Ovary (tissue), 9 donors: Measurements from ENCODE around the gene FHOD3. TPM values are rescaled to one million over a fixed set of nuclear protein-coding genes. Genes with fewer than 3 reads are reported as not detected.
A peak's percentile ranks its signal among the peaks of the same experiment; 100 is the strongest.

ENCODE experiments used
- DNase-seq, 5 donors: peaks; one replicate each; pipeline ENCODE4 v3.0.0-alpha.2; 2019 to 2020
- H3K27ac ChIP-seq, 2 donors: fragments of 200-600 bp; one replicate each; pipeline versions ENCODE4 v1.5.1 to v1.8.0; 2019 to 2022
- H3K27me3 ChIP-seq: fragments of 200-600 bp; one replicate; pipeline ENCODE4 v1.8.0; 2022
- H3K36me3 ChIP-seq: fragments of 200-600 bp; sonication (generic); one replicate; pipeline ENCODE4 v1.5.1; 2019
- H3K4me1 ChIP-seq: one replicate; pipeline ENCODE4 v1.8.1; 2013; ENCODE audit warnings: mild to moderate bottlenecking, moderate library complexity; ENCODE audit not compliant: insufficient read depth
- H3K4me3 ChIP-seq: fragments of 200-600 bp; sonication (generic); one replicate; pipeline ENCODE4 v1.5.1; 2017
- H3K9me3 ChIP-seq, 2 donors: fragments of 200-600 bp in 1 of 2; sonication (generic) in 1 of 2; one replicate each; pipeline versions ENCODE4 v1.5.1 to v1.8.1; 2013 to 2019; ENCODE audit warnings: mild to moderate bottlenecking in 1 of 2, moderate library complexity in 1 of 2
- EP300 ChIP-seq: sonication (generic); formaldehyde crosslinking; IDR thresholded peaks from one replicate; pipeline ENCODE4 v1.6.1; 2017; ENCODE audit warnings: antibody characterized with exemption
- POLR2A ChIP-seq: fragments of 450-650 bp; IDR thresholded peaks from one replicate; pipeline ENCODE4 v1.6.1; 2017; ENCODE audit warnings: antibody characterized with exemption, mild to moderate bottlenecking, moderate library complexity
- WGBS, 3 donors: extraction: QIAGEN DNeasy Blood & Tissue Kit in 1 of 3; methylation state at CpG; one replicate each; pipeline versions ENCODE4 v1.1.5 to v1.1.7; 2013 to 2017; 5-methylcytosine and 5-hydroxymethylcytosine counted together
- intact Hi-C, 4 donors: fragments of 100-400 bp; cut with DNase I; formaldehyde crosslinking; loops; one replicate each; pipeline versions ENCODE4 v1.11.0 to v1.15.1; 2022 to 2023
- polyA plus RNA-seq, 2 donors: library from polyadenylated mRNA; stranded (reverse); fragments of 200-250 nt in 1 of 2; fragments of 350-450 nt in 1 of 2; fragmentation: Illumina TruSeq in 1 of 2; extraction: RNeasy Lipid Tissue Mini Kit (QIAGEN cat#74804) in 1 of 2; gene quantifications; one replicate each; pipeline ENCODE4 v1.2.3, GENCODE V29; 2013 to 2014
- total RNA-seq, 7 donors: library from RNA; depleted of rRNA in 2 of 7; stranded (reverse); fragments of >200 nt in 2 of 7; fragmentation: NEBNext Ultra II Directional in 3 of 7; extraction: Animal tissue kit (Norgen Biotek cat#: 25700) in 3 of 7; gene quantifications; one replicate each; pipeline versions ENCODE4 v1.1.0 to v1.2.4, GENCODE V29; 2016 to 2023
- TF ChIP-seq, protein P1 (sequence below), 3 donors: fragments of 450-650 bp in 2 of 3; fragments of 200-600 bp in 1 of 3; IDR thresholded peaks; one replicate each; pipeline versions ENCODE4 v1.5.1 to v1.8.0; 2016 to 2022; ENCODE audit warnings: antibody characterized with exemption in 3 of 3, mild to moderate bottlenecking in 1 of 3
- donor health status: DM: no; HTN: no; CAD: no; lungs with moderate emphysema.
- donor health status: DM: no; HTN: no; CAD: no.
- donor health status: Bipolar disorder and iron deficiency.
- donor health status: DM: yes; HTN: yes; CAD: no.
- donor health status: DM: no; HTN: no; CAD: no.
- donor health status: DM: yes; HTN: yes; CAD: no.

The FHOD3 gene
- total and polyA plus RNA-seq, 9 donors = 3.5 to 62.5 (median 11.0) TPM

DNA sequence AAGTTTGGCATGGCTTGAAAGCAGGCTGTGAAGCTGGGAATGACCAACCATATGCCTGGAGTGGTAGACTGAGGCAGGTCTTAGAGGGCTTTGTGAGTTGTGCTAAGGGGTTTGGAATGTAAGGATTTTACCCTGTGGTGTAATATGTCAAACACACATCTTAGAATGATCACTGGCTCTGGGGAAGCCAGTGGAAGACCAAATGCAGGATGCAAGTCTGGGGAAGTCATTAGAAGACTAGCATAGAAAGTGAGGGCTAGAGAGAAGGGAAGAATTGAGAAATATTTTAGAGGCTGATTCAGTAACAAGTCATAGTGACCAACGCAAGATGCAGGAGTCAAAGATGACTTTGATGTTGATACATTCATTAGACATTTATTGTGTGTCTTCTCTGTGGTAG, 3.5 kb upstream of the FHOD3 start:
- H3K36me3 ChIP-seq = no peaks in the 10 kb centered on the region
- DNase-seq = no peak
- intact Hi-C loops = loop anchor here in 3 of 4 donors (10.0 kb wide), 6 partner anchors 151 to 521 kb away; no protein-coding TSS in a partner anchor
- no peaks in the 10 kb centered on the region for H3K9me3 ChIP-seq
- no peaks in the 10 kb centered on the region for H3K27me3 ChIP-seq
- H3K27ac ChIP-seq = no peak overlapping the region
- no peaks in the 10 kb centered on the region for H3K4me1 ChIP-seq
- 69 to 77% (median 74%) methylated on average over 1 of the region's 1 CpG for WGBS, 3 donors
- no peak overlapping the region for H3K4me3 ChIP-seq
- TF ChIP-seq, protein P1, sequence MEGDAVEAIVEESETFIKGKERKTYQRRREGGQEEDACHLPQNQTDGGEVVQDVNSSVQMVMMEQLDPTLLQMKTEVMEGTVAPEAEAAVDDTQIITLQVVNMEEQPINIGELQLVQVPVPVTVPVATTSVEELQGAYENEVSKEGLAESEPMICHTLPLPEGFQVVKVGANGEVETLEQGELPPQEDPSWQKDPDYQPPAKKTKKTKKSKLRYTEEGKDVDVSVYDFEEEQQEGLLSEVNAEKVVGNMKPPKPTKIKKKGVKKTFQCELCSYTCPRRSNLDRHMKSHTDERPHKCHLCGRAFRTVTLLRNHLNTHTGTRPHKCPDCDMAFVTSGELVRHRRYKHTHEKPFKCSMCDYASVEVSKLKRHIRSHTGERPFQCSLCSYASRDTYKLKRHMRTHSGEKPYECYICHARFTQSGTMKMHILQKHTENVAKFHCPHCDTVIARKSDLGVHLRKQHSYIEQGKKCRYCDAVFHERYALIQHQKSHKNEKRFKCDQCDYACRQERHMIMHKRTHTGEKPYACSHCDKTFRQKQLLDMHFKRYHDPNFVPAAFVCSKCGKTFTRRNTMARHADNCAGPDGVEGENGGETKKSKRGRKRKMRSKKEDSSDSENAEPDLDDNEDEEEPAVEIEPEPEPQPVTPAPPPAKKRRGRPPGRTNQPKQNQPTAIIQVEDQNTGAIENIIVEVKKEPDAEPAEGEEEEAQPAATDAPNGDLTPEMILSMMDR (IDR thresholded peaks at IDR 0.05) = no peak
- TF ChIP-seq POLR2A (no peak), EP300 (no peak)

DNA sequence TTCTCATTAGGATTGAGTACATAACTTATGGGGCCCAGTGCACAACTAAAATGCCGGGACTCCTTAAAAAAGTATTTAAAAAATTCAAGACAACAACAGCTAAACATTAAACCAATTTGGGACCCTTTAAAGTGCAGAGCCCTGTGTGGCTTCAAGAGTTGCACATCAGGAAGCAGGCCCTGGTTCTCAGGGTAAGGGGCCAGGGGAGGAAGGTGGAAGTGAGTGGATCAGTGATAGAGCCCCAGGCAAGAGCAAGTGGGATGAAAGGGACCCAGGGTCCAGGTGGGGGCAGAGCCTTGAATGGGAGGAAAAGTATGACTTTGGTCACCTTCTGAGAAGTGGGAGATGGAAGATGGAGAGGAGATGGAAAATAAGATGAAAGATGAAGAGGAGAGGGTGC, 2.3 kb upstream of the FHOD3 start:
- no peak overlapping the region for H3K27ac ChIP-seq
- 57 to 74% (median 60%) methylated on average over 1 of the region's 1 CpG for WGBS, 3 donors
- H3K27me3 ChIP-seq = no peaks in the 10 kb centered on the region
- H3K4me3 ChIP-seq = no peak overlapping the region
- H3K4me1 ChIP-seq = no peaks in the 10 kb centered on the region
- no peak for DNase-seq
- no peaks in the 10 kb centered on the region for H3K9me3 ChIP-seq
- TF ChIP-seq, protein P1 (IDR thresholded peaks at IDR 0.05) = no peak
- no peak for TF ChIP-seq POLR2A
- no peak for TF ChIP-seq EP300
- H3K36me3 ChIP-seq = no peaks in the 10 kb centered on the region
- intact Hi-C loops = loop anchor here (5.0 to 10.0 kb wide), 7 partner anchors 150 to 520 kb away; no protein-coding TSS in a partner anchor

- 25 to 36% (median 26%) methylated on average over 21 of the region's 21 CpGs for WGBS, 3 donors
- intact Hi-C loops = loop anchor here (2.0 to 10.0 kb wide), 9 partner anchors 149 to 519 kb away; no protein-coding TSS in a partner anchor
- DNase-seq = peak in 1 of 5 donors; percentile 42
Measured at GRCh38 chr18:36295880-36296301, 1.6 kb upstream of the FHOD3 start.

DNA sequence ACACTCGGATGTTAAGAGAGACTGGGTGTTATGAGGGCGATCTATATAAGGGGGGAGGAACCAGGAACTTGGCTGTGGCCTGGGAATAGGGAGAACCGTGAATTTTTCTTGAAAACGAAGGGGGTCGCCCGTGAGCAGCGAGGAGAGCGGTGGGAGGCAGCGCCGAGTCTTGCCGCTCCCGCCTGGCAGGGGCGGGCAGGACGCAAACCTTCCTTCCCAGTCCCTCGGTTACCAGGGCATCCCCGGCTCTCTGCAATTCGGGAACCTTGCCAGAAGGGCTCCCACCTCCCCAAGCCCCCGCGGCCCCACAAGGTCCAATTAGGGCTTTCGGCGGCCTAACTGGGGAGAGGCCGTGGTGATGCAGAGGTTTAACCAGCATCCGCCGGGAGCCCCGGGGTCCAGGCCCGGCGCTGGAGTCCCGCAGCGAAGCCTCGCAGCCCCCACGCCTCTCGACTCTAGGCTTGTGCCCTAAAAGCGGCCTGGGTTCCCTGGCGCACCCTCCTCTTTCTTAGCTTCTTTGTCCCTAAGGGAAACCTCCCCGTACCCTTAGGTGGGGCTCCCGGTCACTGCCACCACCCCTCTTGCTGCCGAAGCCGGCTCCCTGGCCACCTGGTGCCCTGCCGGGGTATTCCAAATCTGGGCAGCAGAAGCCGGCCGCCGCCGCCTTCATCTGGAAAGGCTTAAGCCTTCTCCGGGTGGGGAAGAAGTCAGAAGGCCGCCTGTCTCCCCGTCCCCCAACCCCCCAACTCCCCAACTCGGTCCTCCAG, 680 bp upstream of the FHOD3 start:
- Histone ChIP-seq H3K4me1 (no peaks in the 10 kb centered on the region), H3K36me3 (no peaks in the 10 kb centered on the region), H3K9me3 (no peaks in the 10 kb centered on the region), H3K4me3 (peak overlapping the region; percentile 47), H3K27me3 (no peaks in the 10 kb centered on the region), H3K27ac (peak overlapping the region; percentile 51 to 71)
- intact Hi-C loops = loop anchor here (2.0 to 10.0 kb wide), 9 partner anchors 148 to 518 kb away; no protein-coding TSS in a partner anchor
- WGBS, 3 donors = 0 to 1% (median 1%) methylated on average over 44 to 47 of the region's 47 CpGs
- TF ChIP-seq POLR2A (no peak), EP300 (no peak)
- TF ChIP-seq, protein P1 (IDR thresholded peaks at IDR 0.05) = peak in 1 of 3 donors; percentile 41
- DNase-seq = peak; percentile 78 to 86 (median 84)

More at GRCh38 chr18:36295880-36296301, 1.6 kb upstream of the FHOD3 start:
- Histone ChIP-seq H3K4me3 (peak overlapping the region; percentile 47), H3K9me3 (no peaks in the 10 kb centered on the region), H3K4me1 (no peaks in the 10 kb centered on the region), H3K27ac (no peak overlapping the region), H3K27me3 (no peaks in the 10 kb centered on the region), H3K36me3 (no peaks in the 10 kb centered on the region)
- TF ChIP-seq EP300 = no peak
- TF ChIP-seq, protein P1 (IDR thresholded peaks at IDR 0.05) = no peak
- no peak for TF ChIP-seq POLR2A
